ENCODE results near the gene VIPR2.
"Not testable (repeated sequence)": the region's sequence is repeated elsewhere in the genome, so short reads cannot be mapped to it uniquely, and the experiment has no call there.

The VIPR2 gene

DNA sequence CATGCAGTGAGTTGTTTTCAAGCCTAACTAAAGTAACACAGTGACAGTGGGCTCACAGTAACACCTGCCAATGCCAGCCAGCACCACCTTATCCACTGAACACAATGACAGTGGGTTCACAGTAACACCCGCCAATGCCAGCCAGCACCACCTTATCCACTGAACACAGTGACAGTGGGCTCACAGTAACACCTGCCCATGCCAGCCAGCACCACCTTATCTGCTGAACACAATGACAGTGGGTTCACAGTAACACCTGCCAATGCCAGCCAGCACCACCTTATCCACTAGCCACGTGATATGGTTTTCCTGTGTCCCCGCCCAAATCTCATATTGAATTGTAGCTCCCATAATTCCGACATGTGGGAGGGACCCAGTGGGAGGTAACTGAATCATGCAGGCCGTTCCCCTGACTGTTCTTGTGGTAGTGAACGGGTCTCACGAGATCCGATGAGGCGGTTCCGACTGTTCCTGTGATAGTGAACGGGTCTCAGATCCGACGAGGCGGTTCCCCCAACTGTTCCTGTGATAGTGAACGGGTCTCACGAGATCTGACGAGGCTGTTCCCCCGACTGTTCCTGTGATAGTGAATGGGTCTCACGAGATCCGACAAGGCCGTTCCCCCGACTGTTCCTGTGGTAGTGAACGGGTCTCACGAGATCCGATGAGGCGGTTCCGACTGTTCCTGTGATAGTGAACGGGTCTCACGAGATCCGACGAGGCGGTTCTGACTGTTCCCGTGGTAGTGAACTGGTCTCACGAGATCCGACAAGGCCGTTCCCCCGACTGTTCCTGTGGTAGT is 44.2 kb downstream of the VIPR2 start:
- H3K9me3 ChIP-seq (ENCODE audit: control insufficient read depth in 2 of 2, low read length in 2 of 2); H3K27ac ChIP-seq (ENCODE audit: low read depth in 2 of 2, low read length in 2 of 2); H3K4me3 ChIP-seq (ENCODE audit: low read length in 2 of 2); H3K36me3 ChIP-seq (ENCODE audit: control insufficient read depth in 2 of 2, insufficient read depth in 2 of 2, low read length in 2 of 2); H3K9ac ChIP-seq (ENCODE audit: low read depth in 1 of 2, low read length in 2 of 2); H3K4me1 ChIP-seq (ENCODE audit: control insufficient read depth in 2 of 2, insufficient read depth in 2 of 2, low read length in 2 of 2); H3K27me3 ChIP-seq (ENCODE audit: control insufficient read depth in 2 of 2, insufficient read depth in 2 of 2, low read length in 2 of 2): not testable (repeated sequence)

- Histone ChIP-seq H3K36me3 (ENCODE audit: control insufficient read depth in 2 of 2, insufficient read depth in 2 of 2, low read length in 2 of 2) (no peaks in the 10 kb centered on the region), H3K4me1 (ENCODE audit: control insufficient read depth in 2 of 2, insufficient read depth in 2 of 2, low read length in 2 of 2) (no peaks in the 10 kb centered on the region), H3K27me3 (ENCODE audit: control insufficient read depth in 2 of 2, insufficient read depth in 2 of 2, low read length in 2 of 2) (no peaks in the 10 kb centered on the region), H3K27ac (ENCODE audit: low read depth in 2 of 2, low read length in 2 of 2) (no peak overlapping the region), H3K9me3 (ENCODE audit: control insufficient read depth in 2 of 2, low read length in 2 of 2) (no peaks in the 10 kb centered on the region), H3K4me3 (ENCODE audit: low read length in 2 of 2) (no peak overlapping the region), H3K9ac (ENCODE audit: low read depth in 1 of 2, low read length in 2 of 2) (no peak overlapping the region)
Measured at GRCh38 chr7:159099711-159100231, 44.9 kb downstream of the VIPR2 start.

DNA sequence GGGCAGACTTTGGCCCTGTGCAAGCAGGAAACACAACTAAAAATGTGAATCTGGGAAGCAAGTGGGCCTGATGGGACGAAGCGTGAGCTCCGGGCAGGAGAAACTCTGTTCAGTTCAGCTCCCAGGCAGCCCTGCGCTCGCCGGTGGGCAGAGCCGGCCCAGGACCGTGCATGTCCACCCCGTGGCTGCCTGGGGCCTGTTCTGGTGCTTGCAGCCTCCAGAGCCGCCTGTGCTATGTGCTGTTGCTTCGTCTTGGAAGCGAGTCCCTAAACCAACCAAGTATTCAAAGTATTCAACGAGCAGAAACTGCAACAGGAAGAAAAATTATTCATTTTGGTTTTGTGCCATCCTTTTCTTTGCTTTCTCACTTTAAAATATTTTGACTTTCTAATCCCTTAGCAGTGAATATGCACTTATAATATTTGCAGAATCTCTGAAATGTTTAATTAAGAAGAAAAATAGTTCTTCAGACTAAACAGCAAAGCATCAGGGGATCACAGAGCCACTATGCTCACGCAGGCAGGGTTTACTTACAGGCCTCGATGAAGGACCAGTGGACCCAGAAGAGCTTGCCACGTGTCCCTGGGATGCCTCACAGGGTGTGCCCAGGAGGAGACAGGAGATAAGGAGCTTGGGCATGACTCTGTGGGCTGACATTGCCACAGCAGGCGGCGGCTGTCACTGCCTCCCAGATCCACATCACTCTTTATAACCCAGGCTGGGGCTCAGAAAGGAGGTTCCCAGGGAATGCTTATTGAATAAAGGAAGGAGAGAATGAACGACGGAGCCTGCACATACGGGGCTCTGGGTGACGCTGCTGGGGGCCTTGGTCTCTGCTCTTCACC is 45.6 kb downstream of the VIPR2 start:
- H3K9me3 ChIP-seq (ENCODE audit: control insufficient read depth in 2 of 2, low read length in 2 of 2), result no peaks in the 10 kb centered on the region
- no peak overlapping the region for H3K27ac ChIP-seq (ENCODE audit: low read depth in 2 of 2, low read length in 2 of 2)
- no peak overlapping the region for H3K9ac ChIP-seq (ENCODE audit: low read depth in 1 of 2, low read length in 2 of 2)
- no peaks in the 10 kb centered on the region for H3K4me1 ChIP-seq (ENCODE audit: control insufficient read depth in 2 of 2, insufficient read depth in 2 of 2, low read length in 2 of 2)
- H3K4me3 ChIP-seq (ENCODE audit: low read length in 2 of 2), result no peak overlapping the region
- no peaks in the 10 kb centered on the region for H3K36me3 ChIP-seq (ENCODE audit: control insufficient read depth in 2 of 2, insufficient read depth in 2 of 2, low read length in 2 of 2)
- H3K27me3 ChIP-seq (ENCODE audit: control insufficient read depth in 2 of 2, insufficient read depth in 2 of 2, low read length in 2 of 2), result no peaks in the 10 kb centered on the region

- Histone ChIP-seq H3K4me1 (ENCODE audit: control insufficient read depth in 2 of 2, insufficient read depth in 2 of 2, low read length in 2 of 2) (no peaks in the 10 kb centered on the region), H3K9ac (ENCODE audit: low read depth in 1 of 2, low read length in 2 of 2) (no peak overlapping the region), H3K4me3 (ENCODE audit: low read length in 2 of 2) (no peak overlapping the region), H3K27ac (ENCODE audit: low read depth in 2 of 2, low read length in 2 of 2) (no peak overlapping the region), H3K9me3 (ENCODE audit: control insufficient read depth in 2 of 2, low read length in 2 of 2) (no peaks in the 10 kb centered on the region), H3K27me3 (ENCODE audit: control insufficient read depth in 2 of 2, insufficient read depth in 2 of 2, low read length in 2 of 2) (no peaks in the 10 kb centered on the region), H3K36me3 (ENCODE audit: control insufficient read depth in 2 of 2, insufficient read depth in 2 of 2, low read length in 2 of 2) (no peaks in the 10 kb centered on the region)
Measured at GRCh38 chr7:159098424-159098786, 46.3 kb downstream of the VIPR2 start.

DNA sequence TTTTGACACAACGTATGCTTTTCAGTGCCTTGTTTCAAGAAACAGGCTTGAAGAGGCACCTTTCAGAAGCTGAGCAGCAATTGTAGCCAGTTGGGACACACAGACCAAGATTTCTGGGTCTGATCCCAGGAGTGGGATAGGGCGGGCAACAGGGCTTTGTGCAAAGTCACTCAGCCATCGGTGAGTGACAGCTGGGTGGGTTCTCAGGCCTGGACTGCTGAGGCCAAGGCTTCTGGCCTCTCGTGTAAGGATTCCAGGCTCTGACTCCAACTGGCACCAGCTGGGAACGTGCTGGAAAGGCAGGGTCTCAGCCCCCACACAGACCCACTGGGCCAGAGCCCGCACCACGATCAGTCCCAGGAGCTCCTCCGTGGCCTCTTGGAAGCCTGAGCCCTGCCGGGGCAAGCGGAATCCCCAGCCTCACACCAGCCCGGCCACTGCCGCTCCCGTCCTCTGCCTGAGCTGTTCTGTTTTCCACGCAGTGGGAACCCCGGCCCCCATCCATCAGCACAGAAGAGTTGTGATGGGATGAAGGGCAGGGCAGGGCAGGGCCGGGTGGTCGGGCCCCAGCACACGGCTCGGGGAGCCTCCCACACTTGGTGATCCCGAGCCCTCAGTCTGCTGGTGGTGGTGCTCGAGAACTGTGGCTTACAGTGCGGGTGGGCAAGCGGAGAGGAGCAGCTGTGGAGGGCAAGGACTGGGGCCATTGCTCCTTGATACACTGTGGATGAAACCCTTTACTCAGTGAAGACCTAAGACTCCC is 46.8 kb downstream of the VIPR2 start:
- H3K36me3 ChIP-seq (ENCODE audit: control insufficient read depth in 2 of 2, insufficient read depth in 2 of 2, low read length in 2 of 2), result no peaks in the 10 kb centered on the region
- no peak overlapping the region for H3K27ac ChIP-seq (ENCODE audit: low read depth in 2 of 2, low read length in 2 of 2)
- H3K9ac ChIP-seq (ENCODE audit: low read depth in 1 of 2, low read length in 2 of 2), result no peak overlapping the region
- no peaks in the 10 kb centered on the region for H3K9me3 ChIP-seq (ENCODE audit: control insufficient read depth in 2 of 2, low read length in 2 of 2)
- H3K4me1 ChIP-seq (ENCODE audit: control insufficient read depth in 2 of 2, insufficient read depth in 2 of 2, low read length in 2 of 2), result no peaks in the 10 kb centered on the region
- H3K4me3 ChIP-seq (ENCODE audit: low read length in 2 of 2), result no peak overlapping the region
- H3K27me3 ChIP-seq (ENCODE audit: control insufficient read depth in 2 of 2, insufficient read depth in 2 of 2, low read length in 2 of 2), result no peaks in the 10 kb centered on the region

GRCh38 chr7:159096736-159097581 is 47.7 kb downstream of the VIPR2 start:
- no peaks in the 10 kb centered on the region for H3K9me3 ChIP-seq (ENCODE audit: control insufficient read depth in 2 of 2, low read length in 2 of 2)
- H3K4me1 ChIP-seq (ENCODE audit: control insufficient read depth in 2 of 2, insufficient read depth in 2 of 2, low read length in 2 of 2), result no peaks in the 10 kb centered on the region
- H3K27me3 ChIP-seq (ENCODE audit: control insufficient read depth in 2 of 2, insufficient read depth in 2 of 2, low read length in 2 of 2), result no peaks in the 10 kb centered on the region
- no peaks in the 10 kb centered on the region for H3K36me3 ChIP-seq (ENCODE audit: control insufficient read depth in 2 of 2, insufficient read depth in 2 of 2, low read length in 2 of 2)
- H3K4me3 ChIP-seq (ENCODE audit: low read length in 2 of 2), result no peak overlapping the region
- peak overlapping the region; percentile 21 to 23 for H3K27ac ChIP-seq (ENCODE audit: low read depth in 2 of 2, low read length in 2 of 2)
- H3K9ac ChIP-seq (ENCODE audit: low read depth in 1 of 2, low read length in 2 of 2), result no peak overlapping the region

DNA sequence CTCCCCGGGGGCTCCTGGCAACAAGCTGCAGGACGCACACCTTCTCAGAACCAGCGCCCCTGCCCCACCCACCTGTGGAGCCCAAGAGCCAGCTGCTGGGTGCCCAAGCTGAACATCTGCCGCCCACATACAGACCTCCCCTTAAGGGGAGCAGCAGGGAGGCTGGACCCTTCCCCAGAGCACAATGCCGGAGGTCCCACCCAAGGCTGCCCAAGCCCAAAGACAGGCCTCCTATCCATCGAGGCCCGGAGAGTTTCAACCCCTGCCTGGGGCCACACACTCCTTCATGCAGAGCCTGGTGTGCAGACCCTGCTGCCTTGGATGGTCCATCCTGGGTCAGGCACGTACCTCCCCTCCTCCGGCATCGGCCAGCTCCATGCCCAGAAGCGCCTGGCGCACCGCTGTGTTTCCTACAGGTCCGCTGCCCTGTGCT is 48.7 kb downstream of the VIPR2 start:
- no peaks in the 10 kb centered on the region for H3K27me3 ChIP-seq (ENCODE audit: control insufficient read depth in 2 of 2, insufficient read depth in 2 of 2, low read length in 2 of 2)
- H3K27ac ChIP-seq (ENCODE audit: low read depth in 2 of 2, low read length in 2 of 2), result no peak overlapping the region
- no peaks in the 10 kb centered on the region for H3K36me3 ChIP-seq (ENCODE audit: control insufficient read depth in 2 of 2, insufficient read depth in 2 of 2, low read length in 2 of 2)
- H3K9me3 ChIP-seq (ENCODE audit: control insufficient read depth in 2 of 2, low read length in 2 of 2), result no peaks in the 10 kb centered on the region
- no peak overlapping the region for H3K9ac ChIP-seq (ENCODE audit: low read depth in 1 of 2, low read length in 2 of 2)
- no peaks in the 10 kb centered on the region for H3K4me1 ChIP-seq (ENCODE audit: control insufficient read depth in 2 of 2, insufficient read depth in 2 of 2, low read length in 2 of 2)
- no peak overlapping the region for H3K4me3 ChIP-seq (ENCODE audit: low read length in 2 of 2)

DNA sequence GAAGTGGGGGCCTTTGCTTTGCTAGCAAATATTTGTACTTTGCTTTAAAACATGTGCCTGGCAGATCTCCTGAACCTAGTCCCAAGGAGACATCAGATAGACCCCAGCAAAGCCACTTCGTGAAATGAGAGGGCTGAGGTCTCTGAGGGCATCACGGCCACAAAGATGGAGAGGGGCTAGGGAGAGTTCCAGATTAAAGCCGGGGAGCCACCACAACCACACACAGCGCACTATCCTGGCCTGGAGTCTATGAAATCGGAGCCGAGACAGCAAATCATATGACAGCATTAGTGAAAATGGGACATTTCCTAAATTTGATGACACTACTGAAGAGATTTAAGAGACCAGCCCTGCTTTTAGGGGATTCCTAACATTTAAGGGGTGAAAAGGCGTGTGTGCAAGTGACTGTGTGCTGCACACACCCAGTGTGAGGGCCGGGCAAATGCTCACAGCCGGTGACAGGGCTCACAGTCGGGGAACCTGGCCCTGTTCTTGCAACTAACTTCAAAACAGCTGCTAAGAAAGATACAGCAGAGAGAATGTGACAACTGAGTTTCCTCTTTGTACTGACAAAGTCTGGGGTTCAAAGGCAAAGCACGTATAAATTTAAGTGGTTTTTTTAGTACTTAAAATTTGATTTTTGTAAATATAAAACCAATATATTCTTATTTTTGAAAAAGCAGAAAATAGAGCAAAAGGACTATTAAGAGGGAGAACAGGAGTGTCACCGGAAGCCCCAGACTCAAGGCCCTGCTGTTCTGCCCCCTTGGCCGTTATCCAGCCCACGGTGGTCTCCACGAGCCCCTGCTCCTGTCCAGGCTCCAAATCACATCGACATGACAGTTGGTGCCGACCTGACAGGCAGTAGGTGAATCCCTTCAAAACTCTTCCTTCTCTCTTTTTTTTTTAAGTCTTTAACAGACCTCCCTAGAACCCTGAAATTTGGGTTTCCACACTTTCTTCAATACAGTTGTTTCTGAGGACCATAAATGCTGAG is 49.5 kb downstream of the VIPR2 start:
- Histone ChIP-seq H3K27ac (ENCODE audit: low read depth in 2 of 2, low read length in 2 of 2) (no peak overlapping the region), H3K27me3 (ENCODE audit: control insufficient read depth in 2 of 2, insufficient read depth in 2 of 2, low read length in 2 of 2) (no peaks in the 10 kb centered on the region), H3K4me1 (ENCODE audit: control insufficient read depth in 2 of 2, insufficient read depth in 2 of 2, low read length in 2 of 2) (no peaks in the 10 kb centered on the region), H3K9ac (ENCODE audit: low read depth in 1 of 2, low read length in 2 of 2) (no peak overlapping the region), H3K9me3 (ENCODE audit: control insufficient read depth in 2 of 2, low read length in 2 of 2) (no peaks in the 10 kb centered on the region), H3K4me3 (ENCODE audit: low read length in 2 of 2) (no peak overlapping the region), H3K36me3 (ENCODE audit: control insufficient read depth in 2 of 2, insufficient read depth in 2 of 2, low read length in 2 of 2) (no peaks in the 10 kb centered on the region)
